Activated T-cell treated with anti-CD3 and anti-CD28 coated beads for 1 hour (primary cell): Measurements from ENCODE around the gene USP11.

ENCODE experiments used
- DNase-seq: peaks from one replicate; pipeline ENCODE4 v3.0.0-alpha.2; 2020; ENCODE audit warnings: low read depth

Gene USP11

GRCh38 chrX:47232803-47233332, at the start of gene USP11:
USP11 (plus strand) TSS chrX:47233009; CDS start chrX:47233044, 35 bp downstream.
- DNase-seq, result peak; percentile 36

DNA sequence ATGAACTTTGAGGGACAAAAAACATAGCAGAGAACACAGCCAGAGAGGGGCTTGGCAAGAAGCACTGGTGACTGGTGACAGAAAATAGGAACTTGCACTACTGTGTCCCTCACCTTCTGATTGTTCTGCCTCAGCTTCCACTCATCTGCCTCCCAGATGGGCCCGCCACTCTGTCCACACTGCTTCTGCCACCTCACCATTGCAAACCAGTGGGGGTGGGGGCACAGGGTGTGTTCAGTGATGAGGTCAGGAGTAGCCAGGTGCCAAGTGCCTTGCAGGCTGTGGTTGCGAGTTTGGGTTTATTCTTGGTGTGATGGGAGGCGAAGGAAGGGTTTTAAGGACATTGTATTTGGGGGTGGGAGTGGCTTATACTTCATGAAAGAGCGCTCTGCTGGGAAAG, 48.3 kb upstream of the USP11 start:
- DNase-seq, result no peak

- no peak for DNase-seq
These were observed 47.6 kb upstream of the USP11 start for GRCh38 chrX:47185241-47185640.

- no peak for DNase-seq
These were observed 46.6 kb upstream of the USP11 start for GRCh38 chrX:47186096-47186740.

- no peak for DNase-seq
These were observed 45.6 kb upstream of the USP11 start for GRCh38 chrX:47187106-47187677.

DNA sequence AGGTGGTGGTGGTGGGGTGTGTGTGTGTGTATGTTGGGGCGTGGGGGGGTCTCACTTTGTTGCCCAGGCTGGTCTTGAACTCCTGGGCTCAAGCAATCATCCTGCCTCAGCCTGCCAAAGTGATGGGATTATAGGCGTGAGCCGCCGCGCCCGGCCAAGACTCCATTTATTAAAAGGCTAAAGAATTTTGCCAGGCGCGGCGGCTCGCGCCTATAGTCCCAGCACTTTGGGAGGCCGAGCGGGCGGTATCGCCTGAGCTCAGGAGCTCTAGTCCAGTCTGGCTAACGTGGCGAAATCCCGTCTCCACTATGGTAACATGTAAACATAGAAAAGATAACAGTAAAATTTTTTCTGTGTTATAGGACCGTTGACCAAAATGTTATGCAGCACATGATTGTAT, 42.9 kb upstream of the USP11 start:
- DNase-seq, result no peak

DNA sequence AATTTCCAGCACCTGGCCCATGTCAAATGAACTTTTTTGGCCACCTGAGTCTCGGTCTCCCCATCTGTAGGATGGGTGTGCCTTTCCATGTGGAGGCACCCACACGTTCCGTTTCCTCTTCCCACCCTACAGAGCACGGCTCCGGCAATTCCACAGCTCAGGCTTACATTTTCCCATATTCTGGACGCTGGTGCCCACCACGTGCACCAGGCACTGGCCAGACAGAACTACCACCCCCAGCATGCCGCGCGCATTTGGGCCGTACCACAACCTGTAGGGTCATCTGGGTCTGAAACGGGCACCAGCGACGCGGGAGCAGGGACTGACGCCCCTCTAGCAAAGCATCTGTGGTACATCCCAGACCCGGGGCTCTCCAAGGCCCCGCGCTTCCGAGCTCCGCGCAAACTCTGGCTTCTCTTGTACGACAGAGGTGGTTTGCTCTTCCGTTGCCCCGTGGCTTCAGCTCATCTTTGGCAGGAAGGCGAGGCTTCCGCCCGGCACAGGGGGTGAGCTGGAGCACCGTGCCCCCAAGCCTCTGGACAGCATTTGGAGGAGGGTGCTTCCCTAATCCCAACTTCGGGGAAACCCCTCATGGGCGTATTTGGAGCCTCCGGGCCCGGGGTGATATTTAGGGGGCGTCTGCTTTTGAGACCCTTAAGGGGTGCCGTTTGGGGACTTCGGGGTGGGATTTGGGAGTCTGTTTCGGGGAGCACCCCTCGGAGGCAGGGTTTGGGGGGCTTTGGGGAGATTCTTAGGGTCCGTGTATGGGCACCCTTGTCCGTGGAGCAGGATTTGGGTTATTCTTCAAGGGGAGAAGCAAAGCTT, 42.2 kb upstream of the USP11 start:
- peak; percentile 56 for DNase-seq

DNA sequence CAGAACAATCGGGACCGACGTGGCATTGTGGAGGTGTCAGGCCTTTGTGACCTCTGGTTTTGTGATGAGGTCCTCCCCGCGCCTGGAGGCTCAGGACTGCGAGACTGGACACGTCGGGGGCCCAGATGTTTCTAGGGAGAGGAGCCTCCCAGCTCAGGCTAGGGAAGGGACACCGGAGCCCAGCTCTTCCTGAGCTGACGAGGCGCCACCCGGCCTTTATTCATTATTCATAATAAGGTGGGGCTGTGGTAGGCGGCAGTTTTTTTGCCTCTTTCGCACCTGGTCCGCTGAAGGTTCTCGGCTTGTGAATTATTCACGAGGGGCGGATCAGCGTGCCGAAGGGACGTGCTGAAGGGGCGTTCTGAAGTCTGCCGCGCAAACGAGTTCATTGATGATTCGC, 41.5 kb upstream of the USP11 start:
- DNase-seq, result peak; percentile 20

GRCh38 chrX:47191806-47192401, 40.9 kb upstream of the USP11 start:
- no peak for DNase-seq

GRCh38 chrX:47193475-47194193, 39.2 kb upstream of the USP11 start, which contains the start of gene UBA1:
UBA1 (plus strand) TSS chrX:47193829; CDS start chrX:47198803, 4,974 bp downstream.
- DNase-seq, result peak; percentile 86

DNA sequence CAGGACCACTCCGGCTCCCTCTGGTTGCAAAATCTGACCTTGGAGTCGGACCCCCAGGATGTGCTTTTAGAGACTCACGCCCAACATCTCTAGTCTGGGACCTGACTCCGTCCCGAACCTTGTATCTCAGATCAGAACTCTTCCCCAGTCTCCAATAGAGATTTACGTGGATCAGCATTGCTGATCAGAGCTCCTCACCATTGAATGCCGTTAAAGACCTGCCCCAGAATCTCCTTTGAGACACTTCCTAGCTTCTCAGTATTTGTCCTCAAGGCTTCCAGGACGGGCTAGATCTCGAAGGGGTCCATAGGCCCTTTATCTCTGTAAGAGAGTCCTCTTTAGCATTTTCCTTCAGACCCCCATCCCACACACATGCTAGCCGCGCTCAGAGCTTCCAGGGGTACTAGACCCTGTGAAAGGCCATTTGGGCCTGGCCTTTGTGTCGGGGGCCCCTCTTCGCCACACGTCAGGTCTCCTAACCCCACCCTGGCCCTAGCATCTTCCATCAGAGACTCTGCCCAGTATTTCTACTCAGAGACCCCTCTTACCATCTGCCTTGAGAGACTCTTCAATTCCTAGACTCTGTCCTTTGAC, 38.5 kb upstream of the USP11 start:
- DNase-seq, result no peak

DNA sequence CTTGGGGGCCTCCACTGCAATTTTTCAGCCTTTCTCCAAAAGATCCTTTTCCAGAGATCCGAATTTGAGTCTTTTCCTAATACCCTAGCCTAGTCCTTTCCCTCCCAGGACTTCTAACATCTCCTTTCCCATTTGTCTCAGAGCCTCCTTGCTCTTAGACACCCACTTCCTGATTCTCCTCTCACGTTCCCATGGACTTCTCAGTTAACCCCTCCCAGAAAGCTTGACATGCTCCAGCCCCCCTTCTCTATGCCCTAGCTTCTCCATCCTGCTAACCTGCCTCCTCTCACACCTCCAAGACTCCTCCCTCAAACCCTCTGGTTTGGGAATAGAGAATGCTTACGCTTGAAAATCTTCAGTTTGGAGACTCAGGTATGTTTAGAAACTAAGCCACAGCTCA, 36.7 kb upstream of the USP11 start:
- DNase-seq, result no peak

DNA sequence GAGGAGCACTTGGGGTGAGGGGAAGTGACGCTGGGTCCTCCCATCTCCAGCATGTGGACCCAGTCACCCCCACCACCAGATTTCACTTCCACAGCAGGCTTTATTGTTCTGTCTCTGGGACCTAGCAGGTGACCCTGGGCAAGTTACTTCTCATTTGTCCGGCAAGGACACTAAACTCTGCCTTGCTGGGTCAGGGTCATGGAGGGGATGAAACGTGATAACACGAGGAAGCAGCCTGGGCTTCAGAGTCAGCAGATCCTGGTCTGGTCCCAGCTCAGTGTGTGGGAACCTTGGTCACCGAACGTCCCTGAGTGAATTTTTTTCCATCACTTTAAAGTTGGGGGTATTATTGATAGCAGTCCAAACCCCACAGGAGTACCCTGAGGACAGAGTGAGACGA, 35.3 kb upstream of the USP11 start:
- no peak for DNase-seq

GRCh38 chrX:47198026-47198686, 34.7 kb upstream of the USP11 start:
- no peak for DNase-seq

GRCh38 chrX:47198687-47199080, 34.1 kb upstream of the USP11 start:
- no peak for DNase-seq

DNA sequence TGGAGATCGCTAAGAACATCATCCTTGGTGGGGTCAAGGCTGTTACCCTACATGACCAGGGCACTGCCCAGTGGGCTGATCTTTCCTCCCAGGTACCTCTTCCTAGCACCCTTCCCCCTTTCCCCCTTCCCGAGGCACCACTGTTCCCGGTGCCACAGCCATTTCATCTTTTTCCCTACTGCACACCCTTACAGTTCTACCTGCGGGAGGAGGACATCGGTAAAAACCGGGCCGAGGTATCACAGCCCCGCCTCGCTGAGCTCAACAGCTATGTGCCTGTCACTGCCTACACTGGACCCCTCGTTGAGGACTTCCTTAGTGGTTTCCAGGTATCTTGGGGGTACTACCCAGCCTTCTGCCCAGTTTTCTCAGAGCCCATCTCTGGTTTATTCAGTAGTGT, 33.5 kb upstream of the USP11 start:
- no peak for DNase-seq

DNA sequence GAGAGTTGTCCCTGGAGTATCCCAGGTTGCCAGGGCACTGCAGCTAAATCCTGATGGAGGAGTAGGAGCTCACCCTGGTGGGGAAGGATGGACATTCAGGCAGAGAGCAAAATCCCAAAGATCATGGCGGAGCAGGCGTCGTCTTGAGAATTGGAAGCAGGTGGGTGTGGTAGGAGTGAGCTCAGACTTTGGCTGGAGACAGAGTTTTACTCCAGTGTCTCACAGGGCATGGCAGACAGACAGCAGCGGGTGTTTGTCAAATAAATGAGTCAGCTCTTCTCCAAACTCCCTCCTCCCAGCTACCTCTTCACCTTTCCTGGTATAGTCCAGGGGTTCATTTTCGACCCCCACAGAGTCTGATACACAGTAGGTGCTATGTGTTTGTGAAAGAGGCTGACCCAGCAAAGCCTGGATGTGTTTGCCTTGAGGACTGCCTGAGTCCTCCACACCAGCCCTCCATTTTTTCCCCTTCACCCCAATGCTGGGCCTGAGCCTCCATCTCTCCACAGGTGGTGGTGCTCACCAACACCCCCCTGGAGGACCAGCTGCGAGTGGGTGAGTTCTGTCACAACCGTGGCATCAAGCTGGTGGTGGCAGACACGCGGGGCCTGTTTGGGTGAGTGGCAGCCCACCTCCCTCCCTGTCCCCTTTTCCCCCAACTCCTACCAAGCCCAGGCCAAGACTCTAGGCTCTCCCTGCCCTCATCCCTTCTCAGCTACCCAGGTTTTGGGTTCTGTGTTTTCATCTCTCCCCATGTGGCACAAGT, 32.2 kb upstream of the USP11 start:
- DNase-seq, result no peak

- DNase-seq, result no peak
These were observed 31.4 kb upstream of the USP11 start for GRCh38 chrX:47201345-47201944.

DNA sequence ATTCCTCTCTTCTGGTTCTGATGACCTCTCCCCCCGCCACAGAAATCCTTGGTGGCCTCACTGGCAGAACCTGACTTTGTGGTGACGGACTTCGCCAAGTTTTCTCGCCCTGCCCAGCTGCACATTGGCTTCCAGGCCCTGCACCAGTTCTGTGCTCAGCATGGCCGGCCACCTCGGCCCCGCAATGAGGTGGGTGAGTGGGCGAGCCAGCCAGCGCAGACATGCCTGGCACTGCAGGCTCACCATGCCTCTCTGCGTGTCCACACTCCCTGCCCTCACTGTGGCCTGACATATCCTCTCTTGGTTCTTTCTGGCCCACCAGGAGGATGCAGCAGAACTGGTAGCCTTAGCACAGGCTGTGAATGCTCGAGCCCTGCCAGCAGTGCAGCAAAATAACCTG, 30.5 kb upstream of the USP11 start:
- DNase-seq, result no peak

DNA sequence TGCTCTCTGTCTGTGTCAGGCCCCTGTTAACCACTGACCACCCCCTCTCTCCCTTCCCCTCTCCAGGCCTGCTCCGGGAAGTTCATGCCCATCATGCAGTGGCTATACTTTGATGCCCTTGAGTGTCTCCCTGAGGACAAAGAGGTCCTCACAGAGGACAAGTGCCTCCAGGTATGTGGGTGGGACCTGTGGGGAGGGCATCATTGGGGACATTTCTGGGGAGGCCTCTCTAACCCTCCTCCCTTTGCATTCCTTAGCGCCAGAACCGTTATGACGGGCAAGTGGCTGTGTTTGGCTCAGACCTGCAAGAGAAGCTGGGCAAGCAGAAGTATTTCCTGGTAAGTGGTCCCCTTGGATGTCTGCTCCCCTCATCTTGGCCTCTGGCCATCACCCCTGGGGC, 29.9 kb upstream of the USP11 start:
- no peak for DNase-seq
